HG03354 (cell line): ENCODE data around the gene MSI2.

ENCODE experiments used
- ATAC-seq: cut with Tn5 transposase; IDR thresholded peaks from one replicate; pipeline ENCODE4 v1.9.1; 2021; ENCODE audit warnings: mild to moderate bottlenecking; ENCODE audit not compliant: unreplicated experiment, poor library complexity, severe bottlenecking

The MSI2 gene

GRCh38 chr17:57403236-57403635 lies 146.9 kb downstream of the MSI2 start:
- no peak for ATAC-seq

- ATAC-seq, result no peak
Observed at GRCh38 chr17:57404073-57404472, 147.8 kb downstream of the MSI2 start.

GRCh38 chr17:57404795-57405490 lies 148.6 kb downstream of the MSI2 start:
- no peak for ATAC-seq

- ATAC-seq, result no peak
Observed at GRCh38 chr17:57405491-57406072, 149.3 kb downstream of the MSI2 start.

GRCh38 chr17:57406131-57406980 lies 150.0 kb downstream of the MSI2 start:
- ATAC-seq, result no peak

- no peak for ATAC-seq
Observed at GRCh38 chr17:57406981-57407286, 150.6 kb downstream of the MSI2 start.

- no peak for ATAC-seq
Observed at GRCh38 chr17:57407287-57408070, 151.2 kb downstream of the MSI2 start.

- ATAC-seq, result peak; percentile 78
Observed at GRCh38 chr17:57408071-57408811, 151.9 kb downstream of the MSI2 start.

GRCh38 chr17:57410169-57410568 lies 153.8 kb downstream of the MSI2 start:
- no peak for ATAC-seq

- no peak for ATAC-seq
Observed at GRCh38 chr17:57412520-57413096, 156.3 kb downstream of the MSI2 start.

- ATAC-seq, result no peak
Observed at GRCh38 chr17:57413848-57414651, 157.7 kb downstream of the MSI2 start.

- ATAC-seq, result no peak
Observed at GRCh38 chr17:57415751-57416207, 159.5 kb downstream of the MSI2 start.

- no peak for ATAC-seq
Observed at GRCh38 chr17:57416369-57416768, 160.0 kb downstream of the MSI2 start.

GRCh38 chr17:57417956-57418355 lies 161.6 kb downstream of the MSI2 start:
- no peak for ATAC-seq

GRCh38 chr17:57418463-57419246 lies 162.3 kb downstream of the MSI2 start:
- no peak for ATAC-seq

GRCh38 chr17:57419940-57420550 lies 163.7 kb downstream of the MSI2 start:
- no peak for ATAC-seq
